Measurements from ENCODE around the gene HINFP. TPM values are rescaled to one million over a fixed set of nuclear protein-coding genes. Genes with fewer than 3 reads are reported as not detected.

The HINFP gene
- total and polyA plus RNA-seq, 2 experiments from 2014 or later = 12.6 to 29.2 TPM

- H3K27me3 ChIP-seq (ENCODE audit: insufficient read depth) = no peaks in the 10 kb centered on the region
- H3F3A ChIP-seq (replicated peaks; ENCODE audit: low read depth) = no peaks in the 10 kb centered on the region
- H3K79me2 ChIP-seq (replicated peaks; ENCODE audit: insufficient read depth) = no peaks in the 10 kb centered on the region
- H3K27ac ChIP-seq (ENCODE audit: low read depth) = no peak overlapping the region
- no peaks in the 10 kb centered on the region for H3K4me1 ChIP-seq (ENCODE audit: insufficient read depth)
- Mint-ChIP-seq H3K9me3 (no peaks in the 10 kb centered on the region), H3K27ac (peak overlapping the region; percentile 56; the same call in 1 of the 2 replicates), H3K4me1 (peaks cover 8% of the 10 kb centered on the region; the same call in 2 of the 3 replicates), H3K27me3 (ENCODE audit: insufficient read depth, low read depth, poor library complexity) (peaks cover 8% of the 10 kb centered on the region), H3K36me3 (ENCODE audit: low read depth) (no peaks in the 10 kb centered on the region; the same call in 2 of the 3 replicates), H3K4me3 (no peak overlapping the region)
- H3K9me2 ChIP-seq (ENCODE audit: insufficient read depth) = no peaks in the 10 kb centered on the region
- TF ChIP-seq ZNF331 (CRISPR knock-in tag; IDR thresholded peaks at IDR 0.05; ENCODE audit: low read depth) (no peak), EZH2phosphoT487 (IDR thresholded peaks at IDR 0.05; ENCODE audit: unreplicated experiment) (no peak), POLR2AphosphoS5 (IDR thresholded peaks at IDR 0.05; ENCODE audit: low read depth) (no peak), NANOG (IDR thresholded peaks at IDR 0.05; ENCODE audit: borderline replicate concordance) (no peak)
- no peak overlapping the region for H2AFZ ChIP-seq
- H3K36me3 ChIP-seq (ENCODE audit: insufficient read depth) = no peaks in the 10 kb centered on the region
- DNase-seq (ENCODE audit: low spot score) (no peak), ATAC-seq (no peak)
- no peaks in the 10 kb centered on the region for H4K20me1 ChIP-seq (replicated peaks; ENCODE audit: insufficient read depth)
- no peak overlapping the region for H3K4me2 ChIP-seq
- H3K4me3 ChIP-seq = no peak overlapping the region
Measured at GRCh38 chr11:119175493-119176077, 54.2 kb downstream of the HINFP start.

GRCh38 chr11:119178166-119178680, 56.8 kb downstream of the HINFP start:
- no peak for DNase-seq (ENCODE audit: low spot score)
- Histone ChIP-seq H3K4me3 (no peak overlapping the region), H3K27me3 (ENCODE audit: insufficient read depth) (no peaks in the 10 kb centered on the region), H4K20me1 (replicated peaks; ENCODE audit: insufficient read depth) (no peaks in the 10 kb centered on the region), H3K4me1 (ENCODE audit: insufficient read depth) (no peaks in the 10 kb centered on the region), H3K4me2 (no peak overlapping the region), H3K79me2 (replicated peaks; ENCODE audit: insufficient read depth) (no peaks in the 10 kb centered on the region), H2AFZ (no peak overlapping the region), H3F3A (replicated peaks; ENCODE audit: low read depth) (no peaks in the 10 kb centered on the region), H3K36me3 (ENCODE audit: insufficient read depth) (no peaks in the 10 kb centered on the region), H3K9me2 (ENCODE audit: insufficient read depth) (no peaks in the 10 kb centered on the region), H3K27ac (ENCODE audit: low read depth) (no peak overlapping the region)
- no peak for ATAC-seq
- H3K27me3 Mint-ChIP-seq (ENCODE audit: insufficient read depth, low read depth, poor library complexity) = peaks cover 14% of the 10 kb centered on the region
- H3K36me3 Mint-ChIP-seq (ENCODE audit: low read depth) = no peaks in the 10 kb centered on the region; the same call in 2 of the 3 replicates
- no peaks in the 10 kb centered on the region for H3K9me3 Mint-ChIP-seq
- H3K4me1 Mint-ChIP-seq = no peaks in the 10 kb centered on the region; the same call in 1 of the 3 replicates
- H3K4me3 Mint-ChIP-seq = no peak overlapping the region
- H3K27ac Mint-ChIP-seq = no peak overlapping the region; the same call in 1 of the 2 replicates
- TF ChIP-seq POLR2AphosphoS5 (IDR thresholded peaks at IDR 0.05; ENCODE audit: low read depth) (no peak), ZNF462 (CRISPR knock-in tag; IDR thresholded peaks at IDR 0.05) (no peak), NANOG (IDR thresholded peaks at IDR 0.05; ENCODE audit: borderline replicate concordance) (no peak), EZH2 (IDR thresholded peaks at IDR 0.05; ENCODE audit: low read depth, unreplicated experiment) (no peak), ZNF114 (CRISPR knock-in tag; IDR thresholded peaks at IDR 0.05) (no peak), ETS1 (IDR thresholded peaks at IDR 0.05) (no peak), JUNB (IDR thresholded peaks at IDR 0.05; ENCODE audit: unreplicated experiment) (no peak), CTCF (conservative IDR thresholded peaks at IDR 0.05; ENCODE audit: low read depth in 2 of 2) (no peak), ZNF331 (CRISPR knock-in tag; IDR thresholded peaks at IDR 0.05; ENCODE audit: low read depth) (no peak), STAT1 (IDR thresholded peaks at IDR 0.05; ENCODE audit: unreplicated experiment) (no peak), EZH2phosphoT487 (IDR thresholded peaks at IDR 0.05; ENCODE audit: unreplicated experiment) (no peak), CREB1 (CRISPR knock-in tag; IDR thresholded peaks at IDR 0.05; ENCODE audit: low read depth) (no peak)
